ENCODE data around the gene MCTP2. TPM values are rescaled to one million over a fixed set of nuclear protein-coding genes. Genes with fewer than 3 reads are reported as not detected.

The MCTP2 gene
- total and polyA plus RNA-seq, 2 of the 8 experiments (the other 6 are each of a cell fraction or from before 2014, with no cell fraction given) = 3.4 to 4.5 TPM

- TF ChIP-seq RAD21 (IDR thresholded peaks at IDR 0.05 in 1 of 2, conservative IDR thresholded peaks at IDR 0.05 in 1 of 2; ENCODE audit: low read depth in 2 of 2, low read length in 2 of 2) (no peak), TCF12 (IDR thresholded peaks at IDR 0.05; ENCODE audit: low read depth, low read length) (no peak), TBP (IDR thresholded peaks at IDR 0.05; ENCODE audit: low read depth, low read length) (no peak)
Observed at GRCh38 chr15:94305133-94305532, 73.8 kb downstream of the MCTP2 start (continued).
